ENCODE results near the gene COL10A1. TPM values are rescaled to one million over a fixed set of nuclear protein-coding genes. Genes with fewer than 3 reads are reported as not detected.

Gene COL10A1
- polyA plus RNA-seq, 1 donor (not counting 4 experiments of a cell fraction or from before 2014, with no cell fraction given), result not detected

DNA sequence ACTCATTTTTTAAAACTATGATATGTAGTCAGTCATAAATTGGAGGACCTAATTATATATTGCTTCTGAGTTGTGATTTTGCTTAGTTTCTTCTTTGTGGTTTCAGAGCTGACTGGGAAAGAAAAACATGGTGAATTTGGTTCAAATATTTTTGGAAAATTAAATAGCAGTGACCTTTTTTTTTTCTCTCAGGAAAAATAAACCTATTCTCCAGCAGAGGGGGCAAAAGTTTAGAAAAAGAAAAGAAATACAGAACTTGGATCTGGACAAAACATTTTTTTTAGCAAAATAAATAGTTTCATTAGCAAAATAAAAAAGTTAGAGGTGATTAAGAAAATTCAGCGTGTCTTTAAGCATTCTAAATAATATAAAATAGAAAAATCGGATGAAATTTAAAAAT, 10.2 kb downstream of the COL10A1 start:
- peak in 1 of 3 experiments; percentile 7 for TF ChIP-seq CTCF (optimal IDR thresholded peaks at IDR 0.05 in 1 of 3, IDR thresholded peaks at IDR 0.05 in 1 of 3, conservative IDR thresholded peaks at IDR 0.05 in 1 of 3; ENCODE audit: extremely low read depth in 1 of 3, insufficient read depth in 2 of 3, low read length in 3 of 3)
- no peak for TF ChIP-seq EZH2 (IDR thresholded peaks at IDR 0.05; ENCODE audit: low read length)
- H3K79me2 ChIP-seq (ENCODE audit: control insufficient read depth, insufficient read depth, low read length), result no peaks in the 10 kb centered on the region
- H3K4me3 ChIP-seq (ENCODE audit: control insufficient read depth in 2 of 3, extremely low read depth in 1 of 3, insufficient read depth in 2 of 3, low read depth in 1 of 3, low read length in 3 of 3), result no peak overlapping the region
- no peak overlapping the region for H3K4me2 ChIP-seq (ENCODE audit: control insufficient read depth, extremely low read depth, insufficient read depth, low read depth, low read length)
- no peak overlapping the region for H3K9ac ChIP-seq (ENCODE audit: control insufficient read depth, extremely low read depth, insufficient read depth, low read length)
- H3K36me3 ChIP-seq (ENCODE audit: control insufficient read depth in 2 of 2, extremely low read depth in 1 of 2, insufficient read depth in 2 of 2, low read length in 2 of 2), result peaks cover 3 to 11% of the 10 kb centered on the region in 2 experiments
- no peaks in the 10 kb centered on the region for H3K9me1 ChIP-seq (ENCODE audit: control insufficient read depth, extremely low read depth, insufficient read depth, low read length)
- no peak for FAIRE-seq
- no peak overlapping the region for H2AFZ ChIP-seq (ENCODE audit: control insufficient read depth, low read length)
- H4K20me1 ChIP-seq (ENCODE audit: control insufficient read depth, extremely low read depth, insufficient read depth, low read length), result no peaks in the 10 kb centered on the region
- no peak overlapping the region for H3K27ac ChIP-seq (ENCODE audit: control insufficient read depth, insufficient read depth, low read length)
- H3K27me3 ChIP-seq (ENCODE audit: control insufficient read depth, extremely low read depth, insufficient read depth, low read length), result no peaks in the 10 kb centered on the region
- no peak for DNase-seq (ENCODE audit: low read depth, low spot score)
- H3K4me1 ChIP-seq (ENCODE audit: control insufficient read depth, extremely low read depth, insufficient read depth, low read length), result no peaks in the 10 kb centered on the region
- dilution Hi-C loops (cut with MboI; ENCODE audit: extremely low pct_ligation_motif_present, low sequenced_read_pairs), result no loop called here
- H3K9me3 ChIP-seq (ENCODE audit: control insufficient read depth, low read depth, low read length), result no peaks in the 10 kb centered on the region

DNA sequence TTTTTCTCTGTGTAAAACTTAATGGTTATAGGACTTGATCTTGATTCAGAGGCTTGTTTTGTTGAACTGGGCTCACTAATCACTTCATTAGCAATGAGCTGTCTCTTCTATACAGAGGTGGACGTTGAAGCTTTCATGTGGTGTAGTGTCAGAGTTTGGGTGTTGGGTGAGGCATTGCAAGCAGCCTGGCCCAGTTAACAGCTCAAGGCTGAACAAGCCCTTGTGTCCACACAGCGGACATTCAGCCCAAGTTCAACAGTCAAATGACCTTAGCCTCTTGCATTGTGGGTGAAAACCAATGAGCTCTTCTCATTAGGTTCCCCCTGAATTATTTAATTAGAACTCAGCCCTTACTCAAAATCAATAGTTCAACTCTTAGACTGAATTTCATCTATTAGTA, 12.5 kb downstream of the COL10A1 start:
- no peaks in the 10 kb centered on the region for H4K20me1 ChIP-seq (ENCODE audit: control insufficient read depth, extremely low read depth, insufficient read depth, low read length)
- DNase-seq (ENCODE audit: low read depth, low spot score) (no peak), FAIRE-seq (no peak)
- no peak overlapping the region for H3K27ac ChIP-seq (ENCODE audit: control insufficient read depth, insufficient read depth, low read length)
- H2AFZ ChIP-seq (ENCODE audit: control insufficient read depth, low read length), result no peak overlapping the region
- TF ChIP-seq EZH2 (IDR thresholded peaks at IDR 0.05; ENCODE audit: low read length) (no peak), CTCF (optimal IDR thresholded peaks at IDR 0.05 in 1 of 3, IDR thresholded peaks at IDR 0.05 in 1 of 3, conservative IDR thresholded peaks at IDR 0.05 in 1 of 3; ENCODE audit: extremely low read depth in 1 of 3, insufficient read depth in 2 of 3, low read length in 3 of 3) (no peak)
- H3K4me1 ChIP-seq (ENCODE audit: control insufficient read depth, extremely low read depth, insufficient read depth, low read length), result no peaks in the 10 kb centered on the region
- no peaks in the 10 kb centered on the region for H3K79me2 ChIP-seq (ENCODE audit: control insufficient read depth, insufficient read depth, low read length)
- H3K9ac ChIP-seq (ENCODE audit: control insufficient read depth, extremely low read depth, insufficient read depth, low read length), result no peak overlapping the region
- peaks cover 7 to 11% of the 10 kb centered on the region in 2 experiments for H3K36me3 ChIP-seq (ENCODE audit: control insufficient read depth in 2 of 2, extremely low read depth in 1 of 2, insufficient read depth in 2 of 2, low read length in 2 of 2)
- no peaks in the 10 kb centered on the region for H3K9me1 ChIP-seq (ENCODE audit: control insufficient read depth, extremely low read depth, insufficient read depth, low read length)
- dilution Hi-C loops (cut with MboI; ENCODE audit: extremely low pct_ligation_motif_present, low sequenced_read_pairs), result no loop called here
- H3K4me2 ChIP-seq (ENCODE audit: control insufficient read depth, extremely low read depth, insufficient read depth, low read depth, low read length), result no peak overlapping the region
- no peaks in the 10 kb centered on the region for H3K27me3 ChIP-seq (ENCODE audit: control insufficient read depth, extremely low read depth, insufficient read depth, low read length)
- H3K9me3 ChIP-seq (ENCODE audit: control insufficient read depth, low read depth, low read length), result no peaks in the 10 kb centered on the region
- no peak overlapping the region for H3K4me3 ChIP-seq (ENCODE audit: control insufficient read depth in 2 of 3, extremely low read depth in 1 of 3, insufficient read depth in 2 of 3, low read depth in 1 of 3, low read length in 3 of 3)
